Measurements from ENCODE around the gene SDK2.
"Not testable (repeated sequence)": the region's sequence is repeated elsewhere in the genome, so short reads cannot be mapped to it uniquely, and the experiment has no call there.

The SDK2 gene

GRCh38 chr17:73464447-73464846 lies 179.8 kb downstream of the SDK2 start:
- no peak for TF ChIP-seq ELF4 (IDR thresholded peaks at IDR 0.05)
- TF ChIP-seq NFRKB (IDR thresholded peaks at IDR 0.05) = no peak
- TF ChIP-seq FOXM1 (IDR thresholded peaks at IDR 0.05; ENCODE audit: borderline replicate concordance) = no peak
- no peak for TF ChIP-seq FOXK2 (IDR thresholded peaks at IDR 0.05)
- TF ChIP-seq BHLHE40 (IDR thresholded peaks at IDR 0.05; ENCODE audit: borderline replicate concordance) = no peak
- no peak for TF ChIP-seq HDGF (IDR thresholded peaks at IDR 0.05; ENCODE audit: borderline replicate concordance)
- no peak for TF ChIP-seq SUZ12 (IDR thresholded peaks at IDR 0.05)
- no peak for TF ChIP-seq ARNT (IDR thresholded peaks at IDR 0.05)
- TF ChIP-seq ZNF384 (IDR thresholded peaks at IDR 0.05) = no peak
- no peak for TF ChIP-seq CTBP1 (IDR thresholded peaks at IDR 0.05; ENCODE audit: borderline replicate concordance)
- no peak for TF ChIP-seq FOXA1 (IDR thresholded peaks at IDR 0.05)
- CTCF ChIA-PET = no interaction called here
- POLR2A ChIA-PET = no interaction called here
- DNase-seq (ENCODE audit: extremely low spot score) = no peak

- ChIA-PET CTCF (no interaction called here), POLR2A (no interaction called here)
- TF ChIP-seq L3MBTL2 (conservative IDR thresholded peaks at IDR 0.05) (no peak), SUZ12 (IDR thresholded peaks at IDR 0.05) (no peak), BHLHE40 (IDR thresholded peaks at IDR 0.05; ENCODE audit: borderline replicate concordance) (no peak), FOXM1 (IDR thresholded peaks at IDR 0.05; ENCODE audit: borderline replicate concordance) (no peak), ELF4 (IDR thresholded peaks at IDR 0.05) (no peak), LEF1 (IDR thresholded peaks at IDR 0.05; ENCODE audit: borderline replicate concordance) (no peak), FOXA1 (IDR thresholded peaks at IDR 0.05) (no peak), PKNOX1 (IDR thresholded peaks at IDR 0.05) (no peak), TARDBP (IDR thresholded peaks at IDR 0.05) (no peak), ARNT (IDR thresholded peaks at IDR 0.05) (no peak), FOXK2 (IDR thresholded peaks at IDR 0.05) (no peak), SP1 (IDR thresholded peaks at IDR 0.05) (no peak), HDGF (IDR thresholded peaks at IDR 0.05; ENCODE audit: borderline replicate concordance) (no peak), ZNF384 (IDR thresholded peaks at IDR 0.05) (no peak), CTBP1 (IDR thresholded peaks at IDR 0.05; ENCODE audit: borderline replicate concordance) (no peak)
- DNase-seq (ENCODE audit: extremely low spot score) = no peak
These were observed 180.4 kb downstream of the SDK2 start for GRCh38 chr17:73463821-73464220.

- no peak for DNase-seq (ENCODE audit: extremely low spot score)
- POLR2A ChIA-PET = no interaction called here
- CTCF ChIA-PET = no interaction called here
- no peak for TF ChIP-seq L3MBTL2 (conservative IDR thresholded peaks at IDR 0.05)
These were observed 181.4 kb downstream of the SDK2 start for GRCh38 chr17:73462823-73463222.

GRCh38 chr17:73459980-73460379 lies 184.3 kb downstream of the SDK2 start:
- no peak for TF ChIP-seq SUZ12 (IDR thresholded peaks at IDR 0.05)
- no peak for DNase-seq (ENCODE audit: extremely low spot score)
- ChIA-PET POLR2A (no interaction called here), CTCF (no interaction called here)

- TF ChIP-seq FOXK2 (IDR thresholded peaks at IDR 0.05) (no peak), ARNT (IDR thresholded peaks at IDR 0.05) (no peak), ZNF384 (IDR thresholded peaks at IDR 0.05) (no peak), SUZ12 (IDR thresholded peaks at IDR 0.05) (no peak), ELF4 (IDR thresholded peaks at IDR 0.05) (no peak), BHLHE40 (IDR thresholded peaks at IDR 0.05; ENCODE audit: borderline replicate concordance) (no peak), FOXM1 (IDR thresholded peaks at IDR 0.05; ENCODE audit: borderline replicate concordance) (no peak)
- DNase-seq (ENCODE audit: extremely low spot score) = no peak
- ChIA-PET CTCF (no interaction called here), POLR2A (no interaction called here)
These were observed 188.5 kb downstream of the SDK2 start for GRCh38 chr17:73455767-73456166.

- TF ChIP-seq HDGF (IDR thresholded peaks at IDR 0.05; ENCODE audit: borderline replicate concordance) (no peak), PKNOX1 (IDR thresholded peaks at IDR 0.05) (no peak), TARDBP (IDR thresholded peaks at IDR 0.05) (no peak), BHLHE40 (IDR thresholded peaks at IDR 0.05; ENCODE audit: borderline replicate concordance) (no peak), FOXM1 (IDR thresholded peaks at IDR 0.05; ENCODE audit: borderline replicate concordance) (no peak), L3MBTL2 (conservative IDR thresholded peaks at IDR 0.05) (no peak)
- POLR2A ChIA-PET = no interaction called here
- CTCF ChIA-PET = no interaction called here
- no peak for DNase-seq (ENCODE audit: extremely low spot score)
These were observed 189.1 kb downstream of the SDK2 start for GRCh38 chr17:73455050-73455687.

GRCh38 chr17:73453494-73453893 lies 190.8 kb downstream of the SDK2 start:
- CTCF ChIA-PET; POLR2A ChIA-PET; DNase-seq (ENCODE audit: extremely low spot score): not testable (repeated sequence)

GRCh38 chr17:73453090-73453489 lies 191.2 kb downstream of the SDK2 start:
- CTCF ChIA-PET = no interaction called here
- TF ChIP-seq SP1 (IDR thresholded peaks at IDR 0.05) (no peak), SUZ12 (IDR thresholded peaks at IDR 0.05) (no peak), BHLHE40 (IDR thresholded peaks at IDR 0.05; ENCODE audit: borderline replicate concordance) (no peak), TARDBP (IDR thresholded peaks at IDR 0.05) (no peak), HDGF (IDR thresholded peaks at IDR 0.05; ENCODE audit: borderline replicate concordance) (no peak), NFRKB (IDR thresholded peaks at IDR 0.05) (no peak), ELF4 (IDR thresholded peaks at IDR 0.05) (no peak), PKNOX1 (IDR thresholded peaks at IDR 0.05) (no peak), ARNT (IDR thresholded peaks at IDR 0.05) (no peak), CTBP1 (IDR thresholded peaks at IDR 0.05; ENCODE audit: borderline replicate concordance) (no peak), ZNF384 (IDR thresholded peaks at IDR 0.05) (no peak), FOXM1 (IDR thresholded peaks at IDR 0.05; ENCODE audit: borderline replicate concordance) (no peak), FOXA1 (IDR thresholded peaks at IDR 0.05) (no peak), FOXK2 (IDR thresholded peaks at IDR 0.05) (no peak), L3MBTL2 (conservative IDR thresholded peaks at IDR 0.05) (no peak), LEF1 (IDR thresholded peaks at IDR 0.05; ENCODE audit: borderline replicate concordance) (no peak)
- DNase-seq (ENCODE audit: extremely low spot score) = no peak
- POLR2A ChIA-PET = no interaction called here
